ENCODE results near the gene GPI.
"Not testable (repeated sequence)": the region's sequence is repeated elsewhere in the genome, so short reads cannot be mapped to it uniquely, and the experiment has no call there.

Gene GPI

GRCh38 chr19:34327851-34328250, 37.1 kb upstream of the GPI start:
- in situ Hi-C loops (cut with HindIII; ENCODE audit: low sequenced_read_pairs), result no loop called here
- DNase-seq (ENCODE audit: low read depth, low spot score), result no peak
- no peak for TF ChIP-seq CTCF (IDR thresholded peaks at IDR 0.05; ENCODE audit: low read depth, low read length)
- no peak overlapping the region for H3K4me3 ChIP-seq (ENCODE audit: low read depth, low read length)

DNA sequence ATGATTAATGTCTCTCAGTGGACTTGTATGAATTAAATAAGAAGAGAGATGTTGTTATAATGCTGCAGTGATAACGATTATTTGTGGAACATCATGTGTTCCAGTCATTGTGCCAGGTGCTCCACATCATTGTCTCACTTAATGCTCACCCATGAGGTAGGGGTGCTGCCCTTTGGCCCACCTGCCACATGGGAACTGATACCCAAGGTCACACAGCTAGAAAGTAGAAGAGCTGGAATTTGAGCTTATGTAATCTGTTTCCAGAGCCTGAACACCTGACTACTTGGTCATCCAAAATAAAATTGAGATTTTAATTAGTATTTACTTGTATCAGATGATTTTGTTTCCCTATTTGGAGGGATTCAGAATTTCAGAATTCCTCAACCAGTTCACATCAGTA, 36.0 kb upstream of the GPI start:
- TF ChIP-seq CTCF (IDR thresholded peaks at IDR 0.05; ENCODE audit: low read depth, low read length), result no peak
- H3K4me3 ChIP-seq (ENCODE audit: low read depth, low read length), result no peak overlapping the region
- no peak for DNase-seq (ENCODE audit: low read depth, low spot score)
- in situ Hi-C loops (cut with HindIII; ENCODE audit: low sequenced_read_pairs), result no loop called here

DNA sequence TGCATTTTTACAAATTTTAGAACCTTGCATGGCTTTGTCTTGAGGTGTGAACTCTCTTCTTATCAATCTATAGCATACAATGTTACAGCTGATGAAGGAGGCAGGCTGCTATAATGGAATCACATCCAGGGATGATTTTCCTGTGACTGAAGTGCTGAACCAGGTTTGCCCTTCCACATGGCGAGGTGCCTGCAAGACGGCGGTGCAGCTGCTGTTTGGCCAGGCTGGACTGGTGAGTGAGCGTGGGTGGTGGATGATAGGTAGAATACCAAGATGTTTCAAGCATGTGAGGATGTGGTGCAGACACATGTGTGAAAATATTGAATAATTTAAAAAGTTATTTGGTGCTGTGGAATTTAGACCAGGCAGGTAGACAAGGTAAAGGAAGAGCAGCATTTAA, 34.9 kb upstream of the GPI start:
- in situ Hi-C loops (cut with HindIII; ENCODE audit: low sequenced_read_pairs), result no loop called here
- DNase-seq (ENCODE audit: low read depth, low spot score), result no peak
- no peak overlapping the region for H3K4me3 ChIP-seq (ENCODE audit: low read depth, low read length)
- TF ChIP-seq CTCF (IDR thresholded peaks at IDR 0.05; ENCODE audit: low read depth, low read length), result no peak

- in situ Hi-C loops (cut with HindIII; ENCODE audit: low sequenced_read_pairs); H3K4me3 ChIP-seq (ENCODE audit: low read depth, low read length); DNase-seq (ENCODE audit: low read depth, low spot score): not testable (repeated sequence)
These were observed 34.4 kb upstream of the GPI start for GRCh38 chr19:34330596-34330995.

DNA sequence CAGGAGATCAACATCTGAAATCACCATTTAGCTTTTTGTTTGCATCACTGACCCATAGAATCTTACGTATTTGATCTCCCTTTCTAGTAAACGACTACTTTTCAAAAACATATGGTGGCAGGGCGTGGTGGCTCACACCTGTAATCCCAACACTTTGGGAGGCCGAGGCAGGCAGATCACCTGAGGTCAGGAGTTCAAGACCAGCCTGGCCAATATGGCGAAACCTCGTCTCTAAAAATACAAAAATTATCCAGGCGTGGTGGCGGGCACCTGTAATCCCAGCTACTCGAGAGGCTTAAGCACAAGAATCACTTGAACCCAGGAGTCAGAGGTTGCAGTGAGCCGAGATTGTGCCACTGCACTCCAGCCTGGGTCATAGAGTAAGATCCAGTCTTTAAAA, 33.4 kb upstream of the GPI start:
- H3K4me3 ChIP-seq (ENCODE audit: low read depth, low read length); DNase-seq (ENCODE audit: low read depth, low spot score); in situ Hi-C loops (cut with HindIII; ENCODE audit: low sequenced_read_pairs): not testable (repeated sequence)

GRCh38 chr19:34332027-34332760, 32.8 kb upstream of the GPI start:
- in situ Hi-C loops (cut with HindIII; ENCODE audit: low sequenced_read_pairs), result no loop called here
- no peak for TF ChIP-seq CTCF (IDR thresholded peaks at IDR 0.05; ENCODE audit: low read depth, low read length)
- no peak overlapping the region for H3K4me3 ChIP-seq (ENCODE audit: low read depth, low read length)

DNA sequence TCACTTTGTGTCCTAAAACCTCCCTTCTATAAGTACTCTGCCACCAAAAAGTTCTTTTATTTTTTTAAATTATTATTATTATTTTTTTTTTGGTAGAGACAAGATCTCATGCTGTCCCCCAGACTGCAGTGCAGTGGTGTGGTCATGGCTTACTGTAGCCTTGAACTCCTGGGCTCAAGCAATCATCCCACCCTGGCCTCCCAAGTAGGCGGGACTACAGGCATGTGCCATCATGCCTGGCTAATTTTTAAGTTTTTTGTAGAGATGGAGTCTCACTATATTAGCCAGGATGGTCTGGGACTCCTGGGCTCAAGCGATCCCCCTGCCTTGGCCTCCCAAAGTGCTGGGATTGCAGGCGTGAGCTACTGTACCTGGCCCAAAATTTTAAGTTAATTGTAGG, 29.1 kb upstream of the GPI start:
- no peak for DNase-seq (ENCODE audit: low read depth, low spot score)
- no peak overlapping the region for H3K4me3 ChIP-seq (ENCODE audit: low read depth, low read length)
- TF ChIP-seq CTCF (IDR thresholded peaks at IDR 0.05; ENCODE audit: low read depth, low read length), result no peak
- in situ Hi-C loops (cut with HindIII; ENCODE audit: low sequenced_read_pairs), result no loop called here

More at GRCh38 chr19:34332027-34332760, 32.8 kb upstream of the GPI start:
- no peak for DNase-seq (ENCODE audit: low read depth, low spot score)

All from astrocyte of the spinal cord (primary cell).